IMR-90 (cell line): ENCODE results near the gene GJC2. TPM values are rescaled to one million over a fixed set of nuclear protein-coding genes. Genes with fewer than 3 reads are reported as not detected.

Experiments
- ATAC-seq: fragments of 200-7000 bp; cut with Tn5 transposase; 2 replicates; pipeline ENCODE4 v1.9.1; 2020; ENCODE audit warnings: low read depth, mild to moderate bottlenecking, moderate library complexity
- BruUV-seq: library from RNA; stranded (reverse); fragments of 400-500 nt; replicated peaks from 2 replicates; lab custom pipeline; 2021; lab: Mats Ljungman, UMichigan
- CTCF ChIA-PET: fragments of 300-600 bp; formaldehyde crosslinking; extraction: SDS; loops from one replicate; lab custom pipeline; 2021; ENCODE audit warnings: antibody characterized with exemption; lab: Yijun Ruan, JAX
- POLR2A ChIA-PET: fragments of 300-600 bp; sonication (Branson Sonifier 250); formaldehyde crosslinking; loops from one replicate; lab custom pipeline; 2022; ENCODE audit warnings: antibody characterized with exemption; ENCODE audit not compliant: unreplicated experiment; lab: Charles Lee
- DNase-seq: peaks from one replicate; pipeline ENCODE4 v3.0.0; 2013
- H2AFZ ChIP-seq: replicated peaks from 2 replicates; pipeline ENCODE3; 2013; ENCODE audit warnings: low read length, mild to moderate bottlenecking; ENCODE audit not compliant: poor library complexity
- H2AK5ac ChIP-seq: 2 replicates; pipeline ENCODE4 v1.6.1; 2013; ENCODE audit warnings: low read depth, low read length, inconsistent platforms
- H2AK9ac ChIP-seq: replicated peaks from 2 replicates; pipeline ENCODE3; 2013; ENCODE audit warnings: mild to moderate bottlenecking, low read depth, low read length, moderate library complexity; ENCODE audit not compliant: poor library complexity
- H2BK120ac ChIP-seq: 2 replicates; pipeline ENCODE4 v1.6.1; 2013; ENCODE audit warnings: low read depth, low read length, inconsistent platforms
- H2BK15ac ChIP-seq: 3 replicates; pipeline ENCODE4 v1.6.1; 2013; ENCODE audit warnings: low read depth, low read length, inconsistent platforms
- H2BK20ac ChIP-seq: 2 replicates; pipeline ENCODE4 v1.6.1; 2013; ENCODE audit warnings: low read depth, mild to moderate bottlenecking, inconsistent platforms, low read length, moderate library complexity
- H2BK5ac ChIP-seq: 2 replicates; pipeline ENCODE4 v1.6.1; 2013; ENCODE audit warnings: mild to moderate bottlenecking, low read depth, low read length, inconsistent platforms; ENCODE audit not compliant: poor library complexity, severe bottlenecking
- H3K14ac ChIP-seq: replicated peaks from 2 replicates; pipeline ENCODE4 v1.6.1; 2013; ENCODE audit warnings: low read depth, low read length, inconsistent platforms
- H3K18ac ChIP-seq: 2 replicates; pipeline ENCODE4 v1.6.1; 2013; ENCODE audit warnings: low read depth, low read length, control low read depth
- H3K23ac ChIP-seq: 2 replicates; pipeline ENCODE4 v1.6.1; 2013; ENCODE audit warnings: low read depth, low read length, inconsistent platforms
- H3K27ac ChIP-seq: 2 replicates; pipeline ENCODE4 v1.5.1; 2013; ENCODE audit warnings: mild to moderate bottlenecking, control low read depth, low read length; ENCODE audit not compliant: insufficient read depth
- H3K27me3 ChIP-seq: 2 replicates; pipeline ENCODE4 v1.6.1; 2013; ENCODE audit warnings: low read length; ENCODE audit not compliant: control insufficient read depth, insufficient read depth
- H3K36me3 ChIP-seq: 2 replicates; pipeline ENCODE4 v1.6.1; 2013; ENCODE audit warnings: low read length, mixed read lengths; ENCODE audit not compliant: control insufficient read depth, insufficient read depth
- H3K4ac ChIP-seq: 2 replicates; pipeline ENCODE4 v1.6.1; 2013; ENCODE audit warnings: low read depth, low read length, inconsistent platforms
- H3K4me1 ChIP-seq: 2 replicates; pipeline ENCODE4 v1.6.1; 2013; ENCODE audit warnings: low read length, mixed read lengths; ENCODE audit not compliant: control insufficient read depth, insufficient read depth
- H3K4me2 ChIP-seq: 2 replicates; pipeline ENCODE4 v1.6.1; 2013; ENCODE audit warnings: low read depth, mild to moderate bottlenecking, control low read depth, low read length, moderate library complexity
- H3K4me3 ChIP-seq: 2 replicates; pipeline ENCODE4 v1.5.1; 2013; ENCODE audit warnings: low read depth, mild to moderate bottlenecking, control low read depth, low read length, moderate library complexity; ENCODE audit not compliant: insufficient read depth
- H3K56ac ChIP-seq: 2 replicates; pipeline ENCODE4 v1.6.1; 2013; ENCODE audit warnings: low read length, inconsistent platforms; ENCODE audit not compliant: insufficient read depth; ENCODE audit errors: extremely low read depth
- H3K79me1 ChIP-seq, 2 experiments: 2 replicates each; pipeline ENCODE4 v1.6.1; 2013; ENCODE audit warnings: low read length in 2 of 2, inconsistent platforms in 1 of 2, low read depth in 1 of 2
- H3K9ac ChIP-seq: 2 replicates; pipeline ENCODE4 v1.6.1; 2013; ENCODE audit warnings: low read depth, low read length, control low read depth
- H3K9me1 ChIP-seq: 2 replicates; pipeline ENCODE4 v1.6.1; 2013; ENCODE audit warnings: low read length, inconsistent platforms; ENCODE audit not compliant: insufficient read depth
- H3K9me3 ChIP-seq: 2 replicates; pipeline ENCODE4 v1.6.1; 2013; ENCODE audit warnings: low read length; ENCODE audit not compliant: control insufficient read depth, insufficient read depth
- H4K20me1 ChIP-seq: 2 replicates; pipeline ENCODE4 v1.6.1; 2013; ENCODE audit warnings: low read length, inconsistent platforms; ENCODE audit not compliant: insufficient read depth
- H4K5ac ChIP-seq: 2 replicates; pipeline ENCODE4 v1.6.1; 2013; ENCODE audit warnings: mild to moderate bottlenecking, low read depth, low read length, control low read depth
- H4K8ac ChIP-seq, 2 experiments: 2 replicates each; pipeline ENCODE4 v1.6.1; 2013; ENCODE audit warnings: low read depth in 2 of 2, low read length in 2 of 2, control low read depth in 1 of 2, inconsistent platforms in 1 of 2
- H4K91ac ChIP-seq: 2 replicates; pipeline ENCODE4 v1.6.1; 2013; ENCODE audit warnings: low read depth, low read length, inconsistent platforms; ENCODE audit not compliant: insufficient read depth
- BHLHE40 ChIP-seq: fragments of 150-350 bp; IDR thresholded peaks from 2 replicates; pipeline ENCODE4 v1.6.1; 2016; ENCODE audit warnings: mild to moderate bottlenecking, low read depth, low read length
- CEBPB ChIP-seq: IDR thresholded peaks from 2 replicates; pipeline ENCODE4 v1.6.1; 2012; ENCODE audit warnings: low read depth, low read length, improper control_type of control experiment
- CHD1 ChIP-seq: IDR thresholded peaks from 2 replicates; pipeline ENCODE4 v1.6.1; 2012; ENCODE audit warnings: low read depth, low read length, improper control_type of control experiment
- FOS ChIP-seq: fragments of 150-350 bp; IDR thresholded peaks from 2 replicates; pipeline ENCODE4 v1.6.1; 2016; ENCODE audit warnings: low read depth, low read length
- MAZ ChIP-seq: IDR thresholded peaks from 2 replicates; pipeline ENCODE4 v1.6.1; 2012; ENCODE audit warnings: low read depth, mild to moderate bottlenecking, low read length, improper control_type of control experiment, moderate library complexity, borderline replicate concordance
- MXI1 ChIP-seq: IDR thresholded peaks from 2 replicates; pipeline ENCODE4 v1.6.1; 2012; ENCODE audit warnings: low read depth, mild to moderate bottlenecking, low read length, moderate library complexity, borderline replicate concordance
- NFE2L2 ChIP-seq: fragments of 150-350 bp; IDR thresholded peaks from 2 replicates; pipeline ENCODE4 v1.6.1; 2016; ENCODE audit warnings: low read depth, mild to moderate bottlenecking, low read length
- POLR2A ChIP-seq: IDR thresholded peaks from 2 replicates; pipeline ENCODE4 v1.6.1; 2012; ENCODE audit warnings: mild to moderate bottlenecking, low read depth, low read length
- RAD21 ChIP-seq: IDR thresholded peaks from 2 replicates; pipeline ENCODE4 v1.6.1; 2012; ENCODE audit warnings: low read length, improper control_type of control experiment
- RFX5 ChIP-seq: IDR thresholded peaks from 2 replicates; pipeline ENCODE4 v1.8.0; 2012; ENCODE audit warnings: low read depth, mild to moderate bottlenecking, low read length, moderate library complexity
- SMC3 ChIP-seq: fragments of 150-350 bp; IDR thresholded peaks from 2 replicates; pipeline ENCODE4 v1.6.1; 2016; ENCODE audit warnings: low read depth, mild to moderate bottlenecking, antibody characterized with exemption, low read length, moderate library complexity
- WGBS, 2 experiments: methylation state at CpG; one replicate each; pipeline versions ENCODE4 v1.1.5 to v1.1.7; 2013; ENCODE audit warnings: missing lambda C conversion rate in 2 of 2; ENCODE audit not compliant: insufficient read length in 1 of 2; ENCODE audit errors: extremely low coverage in 2 of 2; 5-methylcytosine and 5-hydroxymethylcytosine counted together
- dilution Hi-C: fragments of 300-500 bp; cut with HindIII; formaldehyde crosslinking; loops from one replicate; pipeline ENCODE4 v1.14.3; 2018; ENCODE audit warnings: low sequenced_read_pairs; ENCODE audit not compliant: unreplicated experiment
- in situ Hi-C: fragments of 300-500 bp; cut with MboI; formaldehyde crosslinking; loops from 3 replicates; pipeline ENCODE4 v1.14.3; 2019; ENCODE audit warnings: low sequenced_read_pairs, inconsistent platforms, mixed read lengths
- intact Hi-C: fragments of 100-400 bp; cut with micrococcal nuclease; formaldehyde crosslinking; loops from 2 replicates; pipeline ENCODE4 v1.10.0; 2022
- polyA plus RNA-seq, 3 experiments: library from polyadenylated mRNA; depleted of rRNA; stranded (reverse); fragments of >200 nt; gene quantifications; 2 replicates each; pipeline ENCODE4 v1.2.3, GENCODE V29; 2012; ENCODE audit warnings: low replicate concordance in 1 of 3
- total RNA-seq: library from RNA; depleted of rRNA; stranded (reverse); fragments of >200 nt; gene quantifications from 2 replicates; pipeline ENCODE4 v1.2.3, GENCODE V29; 2012
- TF ChIP-seq, protein P1 (sequence below): conservative IDR thresholded peaks from 2 replicates; pipeline ENCODE4 v1.5.1; 2012; ENCODE audit warnings: mild to moderate bottlenecking, low read depth, low read length, improper control_type of control experiment
- TF ChIP-seq, protein P2 (sequence below): fragments of 150-350 bp; IDR thresholded peaks from 2 replicates; pipeline ENCODE4 v1.6.1; 2016; ENCODE audit warnings: low read depth, mild to moderate bottlenecking, low read length, moderate library complexity, borderline replicate concordance

Gene GJC2
- total and polyA plus RNA-seq, 2 of the 4 experiments (the other 2 are of a cell fraction): 1.1 to 1.7 TPM

DNA sequence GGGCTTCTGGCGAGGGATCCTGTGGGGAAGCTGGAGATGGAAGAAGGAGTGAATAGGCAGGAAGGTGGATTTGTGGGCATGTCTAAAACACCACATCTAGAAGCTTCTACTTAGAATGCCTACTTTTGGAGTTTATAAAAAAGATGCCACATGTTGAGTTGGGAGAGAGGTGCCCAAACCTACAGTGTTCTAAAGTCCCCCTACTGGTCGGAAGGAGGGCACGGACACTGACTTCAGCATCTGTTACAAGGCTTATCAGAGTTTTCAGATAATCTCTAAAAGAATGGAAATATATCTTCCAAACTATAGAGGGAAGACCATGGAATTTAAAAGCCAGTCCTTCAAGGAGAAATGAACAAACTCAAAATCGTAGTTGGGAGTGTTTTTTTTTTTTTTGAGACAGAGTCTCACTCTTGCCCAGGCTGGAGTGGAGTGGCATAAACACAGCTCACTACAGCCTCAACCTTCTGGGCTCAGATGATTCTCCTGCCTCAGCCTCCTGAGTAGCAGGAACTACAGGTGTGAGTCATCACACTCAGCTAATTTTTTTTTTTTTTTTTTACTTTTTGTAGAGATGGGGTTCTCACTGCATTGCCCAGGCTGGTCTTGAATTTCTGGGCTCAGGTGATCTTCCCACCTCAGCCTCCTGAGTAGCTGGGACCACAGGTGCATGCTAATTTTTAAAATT, 30.7 kb downstream of the GJC2 start (continued):
- no peak for TF ChIP-seq MAZ
- TF ChIP-seq NFE2L2: no peak

DNA sequence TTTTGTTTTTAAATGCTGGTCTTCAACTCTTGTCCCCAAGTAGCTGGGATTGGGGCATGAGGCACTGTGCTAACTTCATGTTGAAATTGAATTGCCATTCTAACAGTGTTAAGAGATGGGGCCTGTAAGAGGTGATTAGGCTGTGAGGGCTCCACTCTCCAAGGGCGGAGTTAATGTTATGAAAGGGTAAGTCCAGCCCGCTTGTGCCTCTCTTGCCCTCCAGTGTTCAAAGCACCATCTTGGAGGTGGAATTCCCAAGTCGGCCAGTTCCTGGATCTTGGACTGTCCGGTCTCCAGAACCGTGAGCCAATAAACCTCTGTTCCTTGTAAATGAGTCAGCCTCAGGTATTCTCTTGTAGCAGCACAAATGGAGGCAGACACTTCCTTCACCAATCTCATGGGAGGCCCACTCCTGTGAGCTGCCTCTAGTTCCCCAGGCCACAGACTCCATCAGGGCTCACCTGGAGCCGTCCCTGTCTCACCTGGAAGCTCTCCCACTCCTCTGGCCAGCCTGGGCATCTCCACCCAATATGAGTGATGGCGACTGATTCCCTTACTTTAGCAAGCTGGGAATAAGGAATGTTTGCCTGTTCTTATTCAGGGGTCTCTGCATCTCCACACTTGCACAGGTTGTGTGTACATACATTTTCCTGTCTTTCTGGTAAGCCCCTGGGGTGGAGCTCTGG, 31.4 kb downstream of the GJC2 start:
- in situ Hi-C loops (no loop called here), intact Hi-C loops (no loop called here), dilution Hi-C loops (no loop called here)
- Histone ChIP-seq H3K27ac (no peak overlapping the region), H2BK120ac (0 out of 2 replicates have a peak overlapping the region, but pooled peaks have one; percentile 3), H3K27me3 (no peaks in the 10 kb centered on the region), H2BK15ac (peak overlapping the region; percentile 58; the same call in 1 of the 3 replicates), H4K20me1 (no peaks in the 10 kb centered on the region), H3K23ac (no peak overlapping the region), H2AFZ (no peak overlapping the region), H2BK5ac (no peak overlapping the region), H3K4ac (no peak overlapping the region), H3K9me1 (peaks cover 18% of the 10 kb centered on the region), H3K14ac (no peak overlapping the region), H3K4me1 (peaks cover 11% of the 10 kb centered on the region), H3K4me3 (no peak overlapping the region), H3K36me3 (no peaks in the 10 kb centered on the region), H2AK5ac (0 out of 2 replicates have a peak overlapping the region, but pooled peaks have one; percentile 15), H4K91ac (no peak overlapping the region), H3K56ac (no peak overlapping the region), H3K9me3 (0 out of 2 replicates have a peak, but pooled peaks cover 2% of the 10 kb centered on the region), H4K8ac (no peak overlapping the region), H2AK9ac (peak overlapping the region; percentile 72), H4K5ac (no peak overlapping the region), H3K9ac (no peak overlapping the region), H3K79me1 (peaks cover 6 to 22% of the 10 kb centered on the region in 2 experiments; a peak in 3 of 4 replicates), H2BK20ac (0 out of 2 replicates have a peak overlapping the region, but pooled peaks have one; percentile 22), H3K4me2 (no peak overlapping the region), H3K18ac (no peak overlapping the region)
- BruUV-seq: no TSS peak
- ChIA-PET POLR2A (no interaction called here), CTCF (interaction anchor here (0.6 kb wide), 1 partner anchor 296 kb away, joined by 6 read pairs; no protein-coding TSS in a partner anchor)
- ATAC-seq (no peak), DNase-seq (no peak)
- 95% methylated on average over 3 of the region's 7 CpGs; no CpG with 5 or more reads in 1 of the 2 experiments for WGBS, 2 experiments
- TF ChIP-seq POLR2A: no peak
- TF ChIP-seq MXI1: no peak
- no peak for TF ChIP-seq SMC3
- TF ChIP-seq RFX5: no peak
- no peak for TF ChIP-seq RAD21
- TF ChIP-seq, protein P1, sequence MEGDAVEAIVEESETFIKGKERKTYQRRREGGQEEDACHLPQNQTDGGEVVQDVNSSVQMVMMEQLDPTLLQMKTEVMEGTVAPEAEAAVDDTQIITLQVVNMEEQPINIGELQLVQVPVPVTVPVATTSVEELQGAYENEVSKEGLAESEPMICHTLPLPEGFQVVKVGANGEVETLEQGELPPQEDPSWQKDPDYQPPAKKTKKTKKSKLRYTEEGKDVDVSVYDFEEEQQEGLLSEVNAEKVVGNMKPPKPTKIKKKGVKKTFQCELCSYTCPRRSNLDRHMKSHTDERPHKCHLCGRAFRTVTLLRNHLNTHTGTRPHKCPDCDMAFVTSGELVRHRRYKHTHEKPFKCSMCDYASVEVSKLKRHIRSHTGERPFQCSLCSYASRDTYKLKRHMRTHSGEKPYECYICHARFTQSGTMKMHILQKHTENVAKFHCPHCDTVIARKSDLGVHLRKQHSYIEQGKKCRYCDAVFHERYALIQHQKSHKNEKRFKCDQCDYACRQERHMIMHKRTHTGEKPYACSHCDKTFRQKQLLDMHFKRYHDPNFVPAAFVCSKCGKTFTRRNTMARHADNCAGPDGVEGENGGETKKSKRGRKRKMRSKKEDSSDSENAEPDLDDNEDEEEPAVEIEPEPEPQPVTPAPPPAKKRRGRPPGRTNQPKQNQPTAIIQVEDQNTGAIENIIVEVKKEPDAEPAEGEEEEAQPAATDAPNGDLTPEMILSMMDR: no peak
- TF ChIP-seq, protein P2, sequence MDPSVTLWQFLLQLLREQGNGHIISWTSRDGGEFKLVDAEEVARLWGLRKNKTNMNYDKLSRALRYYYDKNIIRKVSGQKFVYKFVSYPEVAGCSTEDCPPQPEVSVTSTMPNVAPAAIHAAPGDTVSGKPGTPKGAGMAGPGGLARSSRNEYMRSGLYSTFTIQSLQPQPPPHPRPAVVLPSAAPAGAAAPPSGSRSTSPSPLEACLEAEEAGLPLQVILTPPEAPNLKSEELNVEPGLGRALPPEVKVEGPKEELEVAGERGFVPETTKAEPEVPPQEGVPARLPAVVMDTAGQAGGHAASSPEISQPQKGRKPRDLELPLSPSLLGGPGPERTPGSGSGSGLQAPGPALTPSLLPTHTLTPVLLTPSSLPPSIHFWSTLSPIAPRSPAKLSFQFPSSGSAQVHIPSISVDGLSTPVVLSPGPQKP: no peak
- TF ChIP-seq CHD1: no peak
- no peak for TF ChIP-seq CEBPB
- TF ChIP-seq BHLHE40: no peak
- TF ChIP-seq FOS: no peak
